Measurements from ENCODE around the gene CR2. TPM values are rescaled to one million over a fixed set of nuclear protein-coding genes. Genes with fewer than 3 reads are reported as not detected.

Gene CR2
- polyA plus RNA-seq, 1 donor from 2014 or later = not detected

DNA sequence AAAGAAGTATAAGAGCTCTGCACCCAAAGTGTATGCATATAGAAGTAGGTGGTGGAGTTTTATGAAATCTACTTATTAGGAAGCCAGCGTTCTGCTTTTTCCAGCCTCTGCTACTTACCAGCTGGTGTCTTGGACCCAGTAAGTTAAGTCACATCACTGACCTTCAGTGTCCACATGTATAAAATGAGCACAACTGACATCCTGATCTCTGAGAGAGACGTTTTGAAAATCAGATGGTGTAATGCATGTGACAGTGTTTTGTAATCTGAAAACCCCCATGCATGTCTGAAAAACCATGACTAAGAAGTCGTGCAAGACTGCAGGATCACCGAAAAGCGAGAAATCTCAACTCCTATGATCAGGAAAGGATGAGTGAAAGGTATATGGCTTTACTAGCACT lies 43.8 kb downstream of the CR2 start:
- Histone ChIP-seq H3K9me2 (ENCODE audit: insufficient read depth, low read length) (no peaks in the 10 kb centered on the region), H3K4me2 (ENCODE audit: low read length) (no peak overlapping the region), H3K36me3 (ENCODE audit: insufficient read depth, low read length) (no peaks in the 10 kb centered on the region), H3F3A (ENCODE audit: insufficient read depth, low read length, poor library complexity, severe bottlenecking) (no peaks in the 10 kb centered on the region), H3K27me3 (ENCODE audit: insufficient read depth, low read depth, low read length) (peaks cover 38% of the 10 kb centered on the region), H3K4me3 (ENCODE audit: low read length) (no peak overlapping the region), H3K79me2 (replicated peaks; ENCODE audit: insufficient read depth, low read length) (no peaks in the 10 kb centered on the region), H3K9ac (ENCODE audit: low read length) (no peak overlapping the region), H4K20me1 (ENCODE audit: insufficient read depth) (no peaks in the 10 kb centered on the region), H2AFZ (ENCODE audit: low read depth, low read length) (no peak overlapping the region), H3K9me3 (ENCODE audit: low read length) (no peaks in the 10 kb centered on the region), H3K27ac (ENCODE audit: low read length) (no peak overlapping the region)
- no peak for TF ChIP-seq TAF1 (IDR thresholded peaks at IDR 0.05; ENCODE audit: low read depth)
- no peak for TF ChIP-seq SMC3 (conservative IDR thresholded peaks at IDR 0.05; ENCODE audit: poor library complexity)
- TF ChIP-seq EP300 (conservative IDR thresholded peaks at IDR 0.05; ENCODE audit: poor library complexity, severe bottlenecking) = no peak
- TF ChIP-seq, protein P1, sequence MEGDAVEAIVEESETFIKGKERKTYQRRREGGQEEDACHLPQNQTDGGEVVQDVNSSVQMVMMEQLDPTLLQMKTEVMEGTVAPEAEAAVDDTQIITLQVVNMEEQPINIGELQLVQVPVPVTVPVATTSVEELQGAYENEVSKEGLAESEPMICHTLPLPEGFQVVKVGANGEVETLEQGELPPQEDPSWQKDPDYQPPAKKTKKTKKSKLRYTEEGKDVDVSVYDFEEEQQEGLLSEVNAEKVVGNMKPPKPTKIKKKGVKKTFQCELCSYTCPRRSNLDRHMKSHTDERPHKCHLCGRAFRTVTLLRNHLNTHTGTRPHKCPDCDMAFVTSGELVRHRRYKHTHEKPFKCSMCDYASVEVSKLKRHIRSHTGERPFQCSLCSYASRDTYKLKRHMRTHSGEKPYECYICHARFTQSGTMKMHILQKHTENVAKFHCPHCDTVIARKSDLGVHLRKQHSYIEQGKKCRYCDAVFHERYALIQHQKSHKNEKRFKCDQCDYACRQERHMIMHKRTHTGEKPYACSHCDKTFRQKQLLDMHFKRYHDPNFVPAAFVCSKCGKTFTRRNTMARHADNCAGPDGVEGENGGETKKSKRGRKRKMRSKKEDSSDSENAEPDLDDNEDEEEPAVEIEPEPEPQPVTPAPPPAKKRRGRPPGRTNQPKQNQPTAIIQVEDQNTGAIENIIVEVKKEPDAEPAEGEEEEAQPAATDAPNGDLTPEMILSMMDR (IDR thresholded peaks at IDR 0.05; ENCODE audit: poor library complexity, severe bottlenecking) = no peak
- TF ChIP-seq, protein P2, sequence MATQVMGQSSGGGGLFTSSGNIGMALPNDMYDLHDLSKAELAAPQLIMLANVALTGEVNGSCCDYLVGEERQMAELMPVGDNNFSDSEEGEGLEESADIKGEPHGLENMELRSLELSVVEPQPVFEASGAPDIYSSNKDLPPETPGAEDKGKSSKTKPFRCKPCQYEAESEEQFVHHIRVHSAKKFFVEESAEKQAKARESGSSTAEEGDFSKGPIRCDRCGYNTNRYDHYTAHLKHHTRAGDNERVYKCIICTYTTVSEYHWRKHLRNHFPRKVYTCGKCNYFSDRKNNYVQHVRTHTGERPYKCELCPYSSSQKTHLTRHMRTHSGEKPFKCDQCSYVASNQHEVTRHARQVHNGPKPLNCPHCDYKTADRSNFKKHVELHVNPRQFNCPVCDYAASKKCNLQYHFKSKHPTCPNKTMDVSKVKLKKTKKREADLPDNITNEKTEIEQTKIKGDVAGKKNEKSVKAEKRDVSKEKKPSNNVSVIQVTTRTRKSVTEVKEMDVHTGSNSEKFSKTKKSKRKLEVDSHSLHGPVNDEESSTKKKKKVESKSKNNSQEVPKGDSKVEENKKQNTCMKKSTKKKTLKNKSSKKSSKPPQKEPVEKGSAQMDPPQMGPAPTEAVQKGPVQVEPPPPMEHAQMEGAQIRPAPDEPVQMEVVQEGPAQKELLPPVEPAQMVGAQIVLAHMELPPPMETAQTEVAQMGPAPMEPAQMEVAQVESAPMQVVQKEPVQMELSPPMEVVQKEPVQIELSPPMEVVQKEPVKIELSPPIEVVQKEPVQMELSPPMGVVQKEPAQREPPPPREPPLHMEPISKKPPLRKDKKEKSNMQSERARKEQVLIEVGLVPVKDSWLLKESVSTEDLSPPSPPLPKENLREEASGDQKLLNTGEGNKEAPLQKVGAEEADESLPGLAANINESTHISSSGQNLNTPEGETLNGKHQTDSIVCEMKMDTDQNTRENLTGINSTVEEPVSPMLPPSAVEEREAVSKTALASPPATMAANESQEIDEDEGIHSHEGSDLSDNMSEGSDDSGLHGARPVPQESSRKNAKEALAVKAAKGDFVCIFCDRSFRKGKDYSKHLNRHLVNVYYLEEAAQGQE (IDR thresholded peaks at IDR 0.05; ENCODE audit: borderline replicate concordance) = no peak
- TF ChIP-seq RAD21 (conservative IDR thresholded peaks at IDR 0.05) = no peak
- TF ChIP-seq POLR2AphosphoS5 (IDR thresholded peaks at IDR 0.05) = no peak
- no peak for TF ChIP-seq MXI1 (conservative IDR thresholded peaks at IDR 0.05; ENCODE audit: poor library complexity, severe bottlenecking)
- TF ChIP-seq EZH2 (IDR thresholded peaks at IDR 0.05; ENCODE audit: borderline replicate concordance, insufficient read depth, low read length, poor library complexity, severe bottlenecking) = no peak

DNA sequence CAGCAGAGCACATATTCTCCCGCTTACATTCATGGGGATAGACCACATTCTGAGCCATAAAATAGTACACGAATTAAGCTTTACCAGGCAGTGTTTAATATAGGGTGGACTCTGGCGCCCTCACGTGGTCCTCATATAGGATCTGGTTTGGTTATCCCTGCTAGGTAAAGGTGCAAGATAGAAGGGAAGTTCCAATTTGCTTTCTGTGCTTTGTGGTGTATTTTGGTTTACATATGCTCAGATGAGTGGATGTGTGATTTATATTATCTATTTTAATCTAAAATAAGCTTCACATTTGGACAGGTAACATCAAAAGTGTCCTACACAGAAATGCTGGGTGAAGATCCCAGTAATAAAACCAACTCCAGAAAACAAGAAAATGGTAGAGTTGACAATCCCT lies 45.4 kb downstream of the CR2 start:
- no peak overlapping the region for H2AFZ ChIP-seq (ENCODE audit: low read depth, low read length)
- H3F3A ChIP-seq (ENCODE audit: insufficient read depth, low read length, poor library complexity, severe bottlenecking) = no peaks in the 10 kb centered on the region
- H3K27me3 ChIP-seq (ENCODE audit: insufficient read depth, low read depth, low read length) = peaks cover 38% of the 10 kb centered on the region
- no peak overlapping the region for H3K4me2 ChIP-seq (ENCODE audit: low read length)
- TF ChIP-seq TAF1 (IDR thresholded peaks at IDR 0.05; ENCODE audit: low read depth) (no peak), MXI1 (conservative IDR thresholded peaks at IDR 0.05; ENCODE audit: poor library complexity, severe bottlenecking) (no peak), EZH2 (IDR thresholded peaks at IDR 0.05; ENCODE audit: borderline replicate concordance, insufficient read depth, low read length, poor library complexity, severe bottlenecking) (no peak), RAD21 (conservative IDR thresholded peaks at IDR 0.05) (peak; percentile 91), EP300 (conservative IDR thresholded peaks at IDR 0.05; ENCODE audit: poor library complexity, severe bottlenecking) (no peak), POLR2AphosphoS5 (IDR thresholded peaks at IDR 0.05) (no peak), SMC3 (conservative IDR thresholded peaks at IDR 0.05; ENCODE audit: poor library complexity) (peak; percentile 85)
- TF ChIP-seq, protein P2 (IDR thresholded peaks at IDR 0.05; ENCODE audit: borderline replicate concordance) = no peak
- TF ChIP-seq, protein P1 (IDR thresholded peaks at IDR 0.05; ENCODE audit: poor library complexity, severe bottlenecking) = peak; percentile 92
- no peaks in the 10 kb centered on the region for H3K9me3 ChIP-seq (ENCODE audit: low read length)
- no peaks in the 10 kb centered on the region for H3K79me2 ChIP-seq (replicated peaks; ENCODE audit: insufficient read depth, low read length)
- no peaks in the 10 kb centered on the region for H3K9me2 ChIP-seq (ENCODE audit: insufficient read depth, low read length)
- H4K20me1 ChIP-seq (ENCODE audit: insufficient read depth) = no peaks in the 10 kb centered on the region
- H3K27ac ChIP-seq (ENCODE audit: low read length) = no peak overlapping the region
- H3K36me3 ChIP-seq (ENCODE audit: insufficient read depth, low read length) = no peaks in the 10 kb centered on the region
- H3K9ac ChIP-seq (ENCODE audit: low read length) = no peak overlapping the region
- H3K4me3 ChIP-seq (ENCODE audit: low read length) = no peak overlapping the region

Data from neural cell (in vitro differentiated cells).